ENCODE measurements around the gene ACMSD.
"Not testable (repeated sequence)": the region's sequence is repeated elsewhere in the genome, so short reads cannot be mapped to it uniquely, and the experiment has no call there.

The ACMSD gene

DNA sequence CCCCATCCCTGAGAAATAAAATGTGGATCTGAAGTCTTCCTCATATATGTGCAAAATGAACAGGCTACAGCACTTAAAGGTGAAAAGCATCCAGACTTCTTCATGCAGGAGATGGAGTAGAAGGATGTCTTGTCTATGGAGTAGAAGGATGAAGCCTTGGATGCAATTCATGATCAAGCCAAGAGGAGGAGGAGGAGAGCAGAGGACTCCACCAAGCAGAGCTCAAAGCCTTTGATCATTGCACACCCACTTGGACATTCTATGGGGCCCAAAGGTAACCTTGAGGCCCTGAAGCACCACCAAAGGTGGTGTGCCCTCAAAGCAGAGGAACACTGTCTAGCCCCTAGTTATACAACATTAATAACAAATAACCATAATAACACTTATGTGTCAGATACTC, 17.3 kb downstream of the ACMSD start:
- DNase-seq, result no peak

DNA sequence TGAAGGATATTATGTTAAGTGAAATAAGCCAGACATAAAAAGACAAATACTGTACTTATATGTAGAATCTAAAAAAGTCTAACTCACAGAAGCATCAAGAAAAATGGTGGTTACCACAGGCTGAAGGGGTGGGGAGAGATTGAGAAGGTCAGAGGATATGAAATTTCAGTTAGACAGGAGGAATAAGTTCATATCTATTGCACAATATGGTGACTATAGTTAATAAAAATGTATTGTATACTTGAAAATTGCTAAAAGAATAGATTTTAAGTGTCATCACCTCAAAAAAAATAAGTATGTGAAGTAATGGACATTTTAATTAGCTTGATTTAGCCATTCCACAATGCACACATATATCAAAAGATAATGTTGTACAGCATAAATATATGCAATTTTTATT, 19.8 kb downstream of the ACMSD start:
- no peak for DNase-seq

DNA sequence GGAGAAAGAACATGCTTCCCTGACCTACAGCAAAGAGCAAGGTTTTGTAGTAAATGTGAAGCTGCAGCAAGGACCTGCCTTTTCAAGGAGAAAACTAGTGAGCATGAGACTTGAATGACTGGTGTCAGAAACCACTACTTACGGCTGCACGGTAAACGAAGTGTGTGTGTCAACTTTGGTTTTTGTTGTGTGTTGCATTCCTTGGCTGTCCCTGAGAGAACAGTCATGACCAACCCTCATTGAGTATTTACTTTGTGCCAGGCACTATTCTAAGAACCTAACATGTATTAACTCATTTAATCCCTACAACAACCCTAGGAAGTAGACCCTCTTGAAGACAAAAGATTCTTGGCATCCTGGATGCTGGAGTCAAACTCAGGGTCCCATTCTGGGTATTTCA, 22.8 kb downstream of the ACMSD start:
- no peak for DNase-seq

DNA sequence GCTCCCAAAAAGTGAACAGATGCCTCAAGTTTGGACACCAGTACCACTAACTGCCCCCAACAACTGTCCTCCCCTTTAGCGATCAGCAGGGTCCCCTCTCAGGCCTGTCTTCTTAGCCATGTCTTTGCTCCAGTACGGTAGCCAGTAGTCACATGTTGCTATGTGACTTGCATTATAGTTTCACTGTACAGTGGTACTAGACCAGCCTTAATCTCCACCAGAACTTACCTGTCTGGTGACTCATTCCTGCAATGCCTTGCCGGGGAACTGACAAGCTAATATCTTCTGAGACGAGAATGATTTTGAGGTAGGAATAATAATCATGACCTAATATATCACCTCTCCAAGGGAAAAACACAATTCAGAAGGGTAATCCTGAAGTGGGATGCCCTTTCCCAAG, 23.7 kb downstream of the ACMSD start:
- DNase-seq, result no peak

DNA sequence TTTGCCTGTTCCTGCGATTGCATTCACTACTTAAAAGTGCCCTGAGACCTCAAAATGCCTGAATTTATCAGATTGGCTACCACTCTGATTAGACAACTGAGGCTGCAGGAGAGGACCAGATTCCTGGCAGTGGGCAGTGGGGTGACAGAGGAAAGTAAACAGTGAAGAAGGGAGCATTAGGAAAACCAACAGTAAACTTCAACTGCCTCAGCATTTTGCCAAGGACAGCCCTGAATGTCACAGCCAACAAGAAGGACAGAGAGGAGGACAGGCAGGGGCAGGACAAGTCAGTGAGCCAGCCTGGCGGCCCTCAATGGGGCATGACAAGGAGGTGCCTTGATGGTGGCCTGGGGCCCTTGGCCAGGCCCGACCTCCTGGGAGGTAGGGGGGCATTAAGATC, 24.3 kb downstream of the ACMSD start:
- no peak for DNase-seq

DNA sequence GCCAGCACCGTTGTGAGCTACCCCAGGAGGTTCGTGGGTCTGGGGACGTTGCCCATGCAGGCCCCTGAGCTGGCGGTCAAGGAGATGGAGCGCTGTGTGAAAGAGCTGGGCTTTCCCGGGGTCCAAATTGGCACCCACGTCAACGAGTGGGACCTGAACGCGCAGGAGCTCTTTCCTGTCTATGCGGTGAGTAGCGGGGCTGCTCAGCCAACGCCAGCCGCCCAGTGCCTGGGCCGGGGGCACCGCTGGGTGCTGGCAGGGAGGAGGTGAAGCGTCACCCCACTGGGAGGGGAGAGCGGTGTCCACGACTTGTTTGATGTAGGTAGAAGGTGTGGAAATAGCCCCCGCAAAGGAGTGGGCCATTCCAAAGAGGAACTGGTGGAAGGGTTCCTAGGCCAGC, 25.0 kb downstream of the ACMSD start:
- DNase-seq, result no peak

DNA sequence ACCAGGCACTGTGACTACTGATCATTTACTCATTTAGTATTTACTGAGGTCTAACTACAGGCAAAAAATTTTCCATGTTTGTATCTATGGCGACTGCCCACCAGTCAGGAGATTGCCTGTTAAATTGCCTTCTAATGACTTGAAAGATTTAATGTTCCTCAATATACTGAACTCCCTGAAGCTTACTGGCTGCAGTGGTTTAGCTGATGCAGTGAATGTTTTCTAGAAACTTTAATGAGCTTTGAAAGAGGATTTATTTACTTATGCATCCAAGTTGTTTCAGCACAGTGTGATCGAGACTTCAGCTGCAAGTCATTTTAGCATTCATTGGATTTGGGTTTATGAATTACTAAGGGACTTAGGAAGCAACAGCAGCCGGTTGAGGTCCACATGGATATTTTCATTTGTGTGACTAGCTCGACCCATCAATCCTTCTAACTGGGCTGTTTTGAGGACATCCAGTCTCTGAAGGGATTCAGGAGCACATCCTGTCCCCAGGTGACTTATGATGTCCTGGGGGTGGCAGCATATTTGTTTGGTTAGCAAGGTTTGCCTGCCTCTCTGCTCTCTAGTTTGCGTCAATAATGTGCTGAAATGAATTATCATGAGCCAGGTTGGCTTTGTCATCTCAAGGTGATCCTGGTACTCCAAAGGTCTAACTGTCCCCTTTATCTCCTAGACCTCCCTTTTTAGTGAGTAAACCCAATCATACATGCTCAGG, 26.8 kb downstream of the ACMSD start:
- no peak for DNase-seq

DNA sequence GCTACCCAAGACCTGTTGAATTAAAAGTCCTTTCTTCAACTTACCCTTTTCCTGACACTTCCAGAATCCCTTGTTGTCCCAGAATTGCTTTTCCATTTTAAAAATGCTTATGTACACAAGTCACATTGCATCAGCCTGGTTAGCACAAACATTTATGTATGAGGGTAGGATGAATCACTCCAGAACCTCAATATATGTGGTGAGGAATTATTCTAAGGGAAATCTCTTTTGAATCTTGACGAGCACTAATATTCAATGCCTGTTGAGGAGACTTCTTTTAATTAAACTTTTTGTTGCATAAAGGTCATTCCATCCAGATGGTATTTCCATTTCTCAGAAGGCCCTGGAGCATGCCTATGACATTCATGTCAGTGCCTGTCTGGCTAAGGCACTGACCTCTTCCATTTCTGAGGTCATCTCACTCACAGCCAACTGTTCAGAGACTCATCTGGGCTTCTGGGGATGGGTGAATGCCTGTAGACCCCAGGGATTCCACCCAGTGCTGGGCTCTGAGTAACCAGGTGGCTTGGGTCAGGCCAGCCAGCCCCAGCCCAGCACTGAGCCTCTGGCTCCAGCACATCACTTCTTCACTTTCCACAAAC, 28.2 kb downstream of the ACMSD start:
- DNase-seq, result no peak

DNA sequence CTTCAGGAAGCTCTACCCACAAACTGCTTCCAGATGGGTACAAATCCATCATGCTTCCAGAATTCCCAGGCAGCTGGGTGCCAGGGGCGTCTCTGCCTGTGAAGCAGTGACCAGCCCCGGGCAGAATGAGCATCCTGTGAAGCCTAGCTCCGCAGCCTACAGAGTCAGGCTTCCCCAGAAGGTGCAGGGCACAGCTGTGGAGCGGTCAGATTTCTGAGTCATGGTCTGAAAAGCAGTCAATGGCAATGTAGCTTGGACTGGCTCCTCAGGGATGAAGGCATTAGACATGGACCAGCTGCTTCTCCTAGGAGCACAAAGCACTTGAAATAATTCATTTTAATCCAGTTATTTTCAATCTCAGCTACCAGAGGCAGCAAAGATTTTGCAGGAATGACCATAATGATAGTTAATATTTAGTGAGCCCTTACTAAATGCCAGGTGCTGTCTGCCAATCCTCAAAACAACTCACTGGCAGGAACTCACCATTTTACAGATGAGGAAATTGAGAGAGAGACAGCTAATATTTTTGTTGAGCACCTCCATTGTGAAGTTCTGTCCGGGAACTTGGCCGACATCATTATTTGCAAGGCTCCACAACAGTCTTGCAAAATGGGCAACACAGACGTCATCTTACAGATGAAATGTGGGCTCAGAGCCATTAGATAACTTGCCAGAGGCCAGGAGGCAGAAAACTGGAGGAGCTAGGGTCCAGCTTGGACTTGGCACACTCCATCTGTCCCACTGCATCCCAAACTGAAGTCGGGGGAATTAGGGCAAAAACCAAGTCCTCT, 31.7 kb downstream of the ACMSD start:
- DNase-seq, result no peak

DNA sequence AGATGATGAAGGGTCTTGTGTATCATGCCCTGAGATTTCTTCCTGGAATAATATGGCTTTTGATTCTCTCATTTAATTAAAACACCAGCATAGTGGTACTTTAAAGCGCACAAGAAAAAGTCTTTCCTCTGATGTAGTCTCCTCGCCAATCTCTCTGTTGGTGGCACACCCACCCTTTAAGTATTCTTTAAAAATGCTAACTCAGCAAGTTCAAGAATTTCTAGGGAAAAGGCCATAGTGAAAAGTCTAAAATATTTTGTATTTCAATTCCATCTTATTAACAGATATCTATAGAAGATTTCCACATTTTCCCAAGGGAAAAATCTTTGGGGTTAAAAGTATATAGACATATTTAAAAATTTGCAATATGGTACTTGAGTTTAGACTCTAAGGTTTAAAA, 34.7 kb downstream of the ACMSD start:
- DNase-seq, result no peak

DNA sequence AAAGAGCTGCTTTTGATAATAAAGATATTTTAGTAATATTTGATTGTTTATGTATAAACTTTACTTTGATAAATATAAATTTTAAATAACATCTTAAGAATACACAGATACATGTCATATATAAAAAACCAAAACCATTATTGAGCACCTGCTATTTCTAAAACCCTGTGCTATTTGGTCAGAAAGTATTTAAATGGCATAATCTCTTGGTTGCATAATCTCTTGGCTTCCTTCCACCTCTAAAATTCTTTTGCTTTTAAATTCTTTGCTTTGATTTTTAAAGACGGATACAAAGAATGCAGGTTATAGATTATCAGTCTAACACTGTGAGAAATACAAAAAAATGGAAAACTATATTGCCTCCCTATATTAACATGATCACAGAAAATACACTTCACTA, 36.9 kb downstream of the ACMSD start:
- DNase-seq, result no peak

DNA sequence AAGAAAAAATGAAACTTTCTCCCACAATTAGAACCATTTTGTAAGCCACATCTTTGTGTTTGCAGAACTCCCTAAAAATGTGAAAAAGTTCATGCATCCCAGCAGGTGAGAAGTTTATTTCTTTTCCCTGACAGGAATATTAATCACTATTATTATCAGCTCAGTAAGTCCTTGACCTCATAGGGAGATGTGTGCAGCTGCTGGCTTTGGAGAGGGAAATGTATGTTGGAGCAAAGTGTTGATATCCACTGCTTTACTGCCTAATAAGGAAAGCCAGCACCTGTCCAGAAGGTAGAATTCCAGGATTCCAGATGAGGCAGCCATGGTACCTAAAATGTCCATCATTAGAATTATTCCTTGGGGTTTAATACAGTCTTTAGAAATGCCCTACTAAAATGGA, 44.4 kb downstream of the ACMSD start:
- no peak for DNase-seq

DNA sequence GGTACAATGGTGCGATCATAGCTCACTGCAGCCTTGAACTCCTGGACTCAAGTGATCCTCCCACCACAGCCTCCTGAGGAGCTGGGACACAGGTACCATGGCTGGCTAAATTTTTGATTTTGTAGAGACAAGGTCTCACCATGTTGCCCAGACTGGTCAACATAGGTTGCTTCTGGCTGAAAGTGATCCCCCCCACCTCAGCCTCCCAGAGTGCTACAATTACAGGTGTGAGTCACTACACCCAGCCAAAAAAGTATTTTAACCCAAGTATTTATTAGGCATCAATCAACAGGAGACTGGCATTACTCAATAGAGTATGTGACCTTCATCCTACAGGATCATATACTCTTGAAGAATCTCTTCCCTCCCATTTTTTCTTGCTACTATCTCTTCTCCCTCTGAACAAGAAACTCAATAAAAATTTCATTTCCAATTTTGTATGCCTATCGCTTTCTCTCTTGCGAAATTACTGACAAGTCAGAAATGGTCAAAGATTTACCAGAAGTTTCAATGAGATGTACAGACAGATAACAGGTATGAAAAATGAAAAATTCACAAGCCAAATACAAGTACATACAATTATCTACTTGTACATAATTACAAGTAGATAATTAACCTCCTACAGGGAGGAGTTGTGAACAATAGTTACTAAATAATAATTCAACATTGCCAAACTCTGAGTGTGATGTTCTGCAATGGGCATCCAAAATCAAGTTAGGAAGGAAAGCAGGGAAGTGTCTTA, 45.3 kb downstream of the ACMSD start:
- no peak for DNase-seq

DNA sequence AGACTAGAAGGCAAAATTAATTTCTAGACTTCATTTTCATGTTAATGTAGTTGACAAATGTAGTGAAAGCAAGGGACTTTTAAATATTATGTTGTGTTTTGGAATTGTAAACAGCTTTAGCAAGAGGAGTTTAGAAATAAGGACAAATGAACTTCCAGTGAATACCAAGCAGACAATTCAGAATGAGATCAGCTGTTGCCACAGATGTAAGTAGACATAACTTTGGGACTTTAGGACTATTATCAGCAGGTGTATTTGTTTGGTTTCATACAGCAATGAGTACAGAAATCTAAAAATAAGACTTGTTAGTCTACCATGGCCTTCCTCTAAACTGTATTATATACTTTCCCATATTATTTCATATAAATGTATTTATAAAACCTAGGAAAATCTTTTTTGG, 46.0 kb downstream of the ACMSD start:
- DNase-seq, result no peak

DNA sequence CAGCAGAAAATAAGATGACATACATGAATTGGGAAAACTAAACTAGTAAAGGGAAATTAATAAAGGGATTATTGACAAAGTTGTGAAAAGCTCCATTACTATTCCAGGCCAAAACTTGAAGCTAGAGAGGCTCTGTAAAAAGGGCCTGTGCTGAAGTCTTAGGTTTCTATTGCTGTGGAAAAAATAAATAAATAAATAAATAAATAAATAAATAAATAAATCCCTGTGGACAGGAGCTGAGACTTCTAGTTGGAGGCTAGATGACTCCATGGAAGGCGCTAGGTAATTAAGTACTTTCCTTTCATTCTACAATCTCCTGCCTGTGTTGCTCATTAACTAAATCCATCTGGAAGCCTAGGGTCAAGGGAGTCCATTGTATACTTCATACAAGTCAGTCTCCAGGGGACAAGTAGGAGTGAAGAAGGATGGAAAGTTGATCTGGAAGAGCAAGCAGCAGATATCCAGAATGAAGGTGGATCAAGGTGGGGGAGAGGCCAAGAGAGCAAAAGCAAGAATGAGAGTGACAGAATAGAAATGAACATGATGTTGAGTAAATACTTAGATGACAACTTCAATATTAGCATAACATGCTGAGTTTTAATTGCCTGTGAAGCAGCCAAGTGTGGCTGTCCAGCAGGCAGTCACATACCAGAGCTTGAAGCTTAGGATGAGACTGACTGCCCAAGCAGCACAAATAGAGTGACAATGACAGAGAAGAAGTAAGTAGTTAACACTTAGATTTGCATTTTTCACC, 54.0 kb downstream of the ACMSD start:
- DNase-seq, result no peak

DNA sequence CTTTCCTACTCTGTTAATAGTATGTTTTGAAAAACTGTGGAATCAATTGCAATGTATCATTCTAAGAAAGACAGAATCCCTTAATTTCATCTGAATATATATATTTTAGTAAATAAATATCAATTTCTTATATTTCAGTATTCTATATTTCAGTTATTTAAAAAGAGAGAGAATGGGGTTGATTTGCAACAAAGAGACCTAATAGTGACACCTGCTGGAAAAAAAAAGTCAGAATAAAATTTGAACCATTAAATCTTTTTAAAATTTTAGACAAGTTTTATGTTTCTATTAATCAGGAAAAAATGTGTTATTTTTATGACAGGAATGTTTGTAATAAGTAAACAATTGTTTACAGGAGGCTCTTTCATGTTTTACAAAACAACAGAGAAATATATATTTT, 59.5 kb downstream of the ACMSD start:
- DNase-seq, result no peak

DNA sequence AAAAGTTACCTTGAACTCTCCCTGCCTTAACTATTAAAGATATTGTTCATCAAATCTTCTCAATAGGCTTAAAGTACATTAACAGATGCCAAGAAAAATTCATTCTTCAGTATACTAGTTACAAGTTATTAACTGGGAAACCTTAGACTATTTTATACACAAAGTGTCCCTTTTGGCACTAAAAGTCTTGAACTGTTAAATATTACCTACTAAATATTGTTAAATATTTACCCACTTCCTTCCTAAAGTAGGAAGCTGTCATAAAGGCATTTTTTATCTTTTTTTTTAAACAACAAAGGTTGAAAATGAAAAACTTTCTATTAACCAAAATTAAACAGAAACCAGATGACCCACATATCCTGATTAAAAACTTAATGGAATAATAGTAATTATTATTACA, 60.8 kb downstream of the ACMSD start:
- DNase-seq, result no peak

DNA sequence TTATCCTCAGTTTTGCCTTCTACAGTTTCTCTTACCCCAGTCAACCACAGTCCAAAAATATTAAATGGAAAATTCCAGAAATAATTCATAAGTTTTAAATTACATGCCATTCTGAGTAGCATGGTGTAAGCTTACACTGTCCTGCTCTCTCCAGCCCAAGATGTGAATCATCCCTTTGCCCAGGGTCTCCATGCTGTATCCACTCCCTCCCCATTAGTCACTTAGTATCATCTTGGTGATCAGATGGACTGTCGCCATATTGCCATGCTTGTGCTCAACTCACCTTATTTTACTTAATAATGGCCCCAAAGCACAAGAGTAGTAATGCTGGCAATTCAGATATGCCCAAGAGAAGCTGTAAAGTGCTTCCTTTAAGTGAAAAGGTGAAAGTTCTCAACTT, 61.7 kb downstream of the ACMSD start:
- no peak for DNase-seq

DNA sequence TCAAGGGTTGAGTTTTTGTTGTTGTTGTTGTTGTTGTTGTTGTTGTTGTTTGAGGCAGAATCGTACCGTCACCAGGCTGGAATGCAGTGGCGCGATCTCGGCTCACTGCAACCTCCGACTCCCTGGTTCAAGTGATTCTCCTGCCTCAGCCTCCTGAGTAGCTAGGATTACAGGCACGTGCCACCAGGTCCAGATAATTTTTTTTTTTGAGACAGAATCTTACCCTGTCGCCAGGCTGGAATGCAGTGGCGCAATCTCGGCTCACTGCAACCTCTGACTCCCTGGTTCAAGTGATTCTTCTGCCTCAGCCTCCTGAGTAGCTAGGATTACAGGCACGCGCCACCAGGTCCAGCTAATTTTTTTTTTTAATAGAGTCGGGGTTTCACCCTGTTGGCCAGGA, 65.3 kb downstream of the ACMSD start:
- not testable (repeated sequence) for DNase-seq

DNA sequence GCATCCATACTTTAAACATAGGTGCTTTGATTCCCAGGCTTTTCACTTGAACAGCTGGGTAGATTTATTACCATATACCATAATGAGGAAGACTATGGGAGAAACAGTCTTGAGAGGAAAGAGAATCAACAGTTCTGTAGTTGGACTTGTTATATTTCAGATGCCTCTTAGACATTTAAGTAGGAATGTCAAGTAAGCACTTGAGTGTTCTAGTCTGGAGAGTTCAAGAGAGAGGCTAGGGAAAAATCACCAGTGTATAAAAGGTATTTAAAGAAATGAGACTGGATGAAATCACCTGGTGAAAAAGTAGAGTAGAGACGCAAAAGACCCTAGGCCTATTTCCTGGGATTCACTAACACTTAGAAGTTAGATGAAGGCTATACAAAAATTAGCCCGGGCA, 66.8 kb downstream of the ACMSD start:
- DNase-seq, result no peak

DNA sequence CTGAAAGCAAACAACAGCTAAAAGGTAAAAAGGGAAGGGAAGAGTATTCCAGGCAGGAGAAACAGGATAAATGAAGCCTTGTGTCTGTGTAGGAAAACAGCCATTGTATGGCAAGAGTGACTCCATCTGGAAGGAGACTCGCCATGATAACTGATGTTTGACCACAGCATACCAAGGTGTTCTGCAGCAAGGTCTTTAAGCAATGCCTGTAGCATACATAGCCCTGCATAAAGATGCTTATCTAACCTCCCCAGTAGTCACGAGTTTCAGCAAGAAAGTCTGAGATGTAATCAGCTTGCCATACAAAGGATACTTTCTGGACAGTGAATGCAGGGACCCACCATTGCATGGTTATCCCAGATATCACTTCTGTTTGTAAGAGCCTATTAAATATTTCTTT, 68.3 kb downstream of the ACMSD start:
- no peak for DNase-seq

DNA sequence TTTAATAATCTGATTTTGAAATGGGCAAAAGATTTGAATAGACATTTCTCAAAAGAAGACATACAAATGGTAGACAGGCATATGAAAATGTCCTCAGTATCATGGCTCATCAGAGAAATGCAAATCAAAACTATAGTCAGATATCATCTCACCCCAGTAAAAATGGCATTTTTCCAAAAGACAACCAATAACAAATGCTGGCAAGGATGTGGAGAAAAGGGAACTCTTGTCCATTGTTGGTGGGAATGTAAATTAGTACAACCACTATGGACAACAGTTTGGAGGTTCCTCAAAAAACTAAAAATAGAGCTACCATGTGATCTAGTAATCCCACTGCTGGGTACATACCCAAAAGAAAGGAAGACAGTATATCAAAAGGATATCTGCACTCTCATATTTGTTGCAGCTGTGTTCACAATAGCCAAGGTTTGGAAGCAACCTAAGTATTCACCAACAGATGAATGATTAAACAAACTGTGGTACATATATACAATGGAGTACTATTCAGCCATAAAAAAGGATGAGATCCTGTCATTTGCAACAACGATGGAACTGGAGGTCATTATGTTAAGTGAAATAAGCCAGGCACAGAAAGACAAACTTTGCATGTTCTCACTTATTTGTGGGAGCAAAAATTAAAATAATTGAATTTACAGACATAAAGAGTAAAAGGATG, 69.2 kb downstream of the ACMSD start:
- not testable (repeated sequence) for DNase-seq
